Kidney tubule cell (primary cell): ENCODE data around the gene SLC24A3.

Source experiments
- DNase-seq: peaks from one replicate; pipeline ENCODE4 v3.0.0-alpha.2; 2018; ENCODE audit warnings: low spot score

Gene SLC24A3

GRCh38 chr20:19241440-19241839 lies 29.0 kb downstream of the SLC24A3 start:
- no peak for DNase-seq

DNA sequence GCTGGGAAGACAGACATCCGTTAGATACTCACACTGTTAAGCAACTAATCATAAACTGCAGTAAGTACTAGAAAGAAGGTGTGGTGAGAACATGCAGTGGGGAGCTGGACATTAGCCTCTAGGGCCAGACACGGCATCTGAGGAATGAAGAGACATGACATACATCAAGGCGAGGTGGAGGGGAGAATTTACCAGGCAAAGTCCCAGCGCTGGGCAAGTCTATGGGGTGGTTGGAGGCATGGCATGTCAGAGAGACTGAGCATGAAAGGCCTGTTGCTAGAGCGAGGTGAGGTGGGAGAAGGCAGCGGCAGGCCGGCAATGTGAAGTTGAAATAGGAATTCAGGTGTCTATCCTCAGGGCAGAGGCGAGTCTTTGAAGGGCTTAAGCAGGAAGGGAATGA lies 31.8 kb downstream of the SLC24A3 start:
- no peak for DNase-seq

GRCh38 chr20:19249106-19249879 lies 36.9 kb downstream of the SLC24A3 start:
- DNase-seq: peak; percentile 9

GRCh38 chr20:19250346-19250745 lies 37.9 kb downstream of the SLC24A3 start:
- no peak for DNase-seq

DNA sequence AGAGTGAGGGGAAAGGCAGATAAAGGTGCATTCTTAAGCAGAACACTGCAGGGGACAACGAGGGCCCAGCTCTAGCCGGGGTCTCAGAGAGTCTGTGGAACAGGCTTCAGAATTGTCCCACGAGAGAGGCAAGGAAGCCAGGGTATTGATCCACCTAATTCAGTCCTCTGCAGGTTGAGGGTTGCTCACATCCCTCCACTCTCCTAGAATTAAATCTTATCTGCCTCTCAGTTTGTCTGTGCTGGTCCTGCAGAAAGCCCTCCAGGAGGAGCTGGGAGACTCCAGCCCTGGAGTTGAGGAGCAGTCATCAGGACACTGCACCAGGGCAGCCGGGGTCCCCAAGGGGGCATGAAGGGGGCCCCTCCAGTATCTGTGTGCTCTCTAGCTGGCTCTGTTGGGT lies 39.1 kb downstream of the SLC24A3 start:
- no peak for DNase-seq

DNA sequence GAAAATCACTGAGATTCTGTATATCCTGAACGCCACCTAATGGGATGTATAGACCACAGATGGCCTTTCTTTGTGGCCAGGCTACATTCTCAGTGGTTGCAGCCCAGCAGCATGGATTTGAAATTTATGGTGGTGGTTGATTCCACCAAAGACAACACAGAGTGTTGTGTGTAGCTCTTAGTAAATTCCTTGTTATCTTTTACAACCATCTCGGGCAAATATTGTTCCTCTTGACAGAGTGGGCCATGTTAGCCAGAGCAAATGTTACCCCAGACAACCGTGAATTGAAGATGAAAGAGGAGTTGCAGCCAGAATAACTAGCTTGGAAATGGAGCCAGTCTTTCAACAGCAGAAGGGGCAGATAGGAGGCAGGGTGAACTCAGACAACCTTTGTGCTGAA lies 39.5 kb downstream of the SLC24A3 start:
- DNase-seq: no peak

DNA sequence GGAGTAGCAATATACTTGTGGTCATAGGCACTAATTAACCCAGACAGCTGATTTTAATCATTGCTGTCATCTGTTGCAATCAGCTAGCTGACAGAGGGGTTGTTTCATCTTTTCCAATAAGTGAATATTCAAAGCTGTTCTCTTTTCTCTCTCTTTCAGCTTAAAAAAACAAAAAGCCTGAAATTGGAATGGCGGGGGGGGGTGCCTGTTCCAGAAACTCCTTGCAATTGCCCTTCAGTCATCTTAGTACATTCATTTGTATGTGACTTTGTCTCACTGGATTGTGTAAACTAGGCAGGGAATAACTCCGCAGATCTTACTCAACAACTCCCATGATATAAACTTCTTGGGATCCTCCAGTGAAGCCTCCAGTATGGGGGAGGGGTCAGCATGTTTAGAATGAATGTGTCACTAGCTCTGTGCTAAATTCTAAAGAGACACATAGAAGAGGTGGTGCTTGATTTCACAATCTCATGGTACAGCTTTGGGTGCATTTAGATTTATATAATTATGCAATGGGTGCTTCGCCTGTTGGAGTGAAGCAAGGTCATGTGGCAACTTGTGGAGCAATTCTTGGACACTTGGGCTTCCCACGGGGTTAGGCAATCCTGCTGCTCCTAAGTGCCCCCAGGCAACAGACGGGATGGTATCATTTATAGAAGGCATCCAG lies 40.1 kb downstream of the SLC24A3 start:
- no peak for DNase-seq

- DNase-seq: no peak
Measured at GRCh38 chr20:19253316-19253715, 40.9 kb downstream of the SLC24A3 start.

DNA sequence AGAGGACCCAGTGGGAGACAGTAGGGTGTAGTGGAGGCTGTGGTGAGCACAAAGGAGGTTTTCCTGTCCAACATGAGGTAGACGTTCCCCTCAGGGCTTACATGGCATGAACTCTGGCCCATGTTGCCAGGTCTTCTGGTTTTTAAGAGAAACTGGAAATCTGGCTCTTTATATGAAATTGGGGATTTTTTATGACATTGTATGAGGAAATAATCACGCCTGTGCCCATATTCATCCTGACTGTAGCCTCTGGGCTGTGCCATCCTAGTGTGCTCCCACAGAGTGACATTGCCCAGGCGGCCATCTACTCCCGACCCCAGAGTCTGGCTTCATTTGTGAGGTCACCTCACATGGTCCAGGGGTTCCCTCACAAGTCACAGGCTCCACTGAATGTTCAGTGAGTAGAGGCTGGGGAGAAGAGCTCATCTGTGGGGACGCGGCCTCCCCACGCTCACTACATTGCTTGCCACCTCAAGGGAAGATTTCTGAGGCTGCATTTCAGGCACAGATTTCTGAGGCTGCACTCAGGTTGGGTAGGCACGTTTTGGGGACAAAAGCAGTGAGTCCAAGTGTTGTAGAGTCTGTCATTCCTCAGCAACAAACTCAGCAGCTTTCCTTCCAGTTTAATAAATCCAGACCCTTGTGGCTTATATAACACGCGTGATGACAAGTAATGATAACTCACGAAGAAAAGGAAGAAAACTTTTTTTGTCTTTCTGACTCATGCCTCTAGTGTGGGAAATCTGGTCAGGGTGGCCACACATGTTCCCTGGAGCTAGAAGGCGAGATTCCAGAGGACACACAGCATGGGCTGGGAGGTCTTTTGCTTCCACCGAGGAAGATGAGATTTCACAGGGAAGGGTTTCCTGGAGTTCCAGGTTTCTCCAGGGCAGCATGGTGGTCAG lies 41.7 kb downstream of the SLC24A3 start:
- no peak for DNase-seq

DNA sequence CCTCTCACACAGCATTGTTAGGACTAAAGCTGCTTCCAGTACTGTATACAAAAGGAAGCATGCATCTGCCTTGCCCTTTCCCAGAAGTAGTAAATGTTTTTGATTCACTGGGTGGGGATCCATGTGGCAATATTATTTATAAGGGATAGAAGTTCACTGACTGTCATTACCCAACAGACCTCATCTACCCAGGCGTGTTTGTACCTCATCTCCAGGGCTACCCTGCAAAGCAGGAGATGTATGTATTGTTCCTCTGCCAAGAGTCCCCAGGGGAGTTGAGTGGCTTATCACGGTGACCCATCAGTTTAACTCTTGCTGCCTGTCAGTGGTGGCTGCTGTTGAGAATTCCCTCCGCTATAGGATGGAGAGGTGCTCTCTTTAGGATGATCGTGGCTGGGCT lies 42.5 kb downstream of the SLC24A3 start:
- no peak for DNase-seq

DNA sequence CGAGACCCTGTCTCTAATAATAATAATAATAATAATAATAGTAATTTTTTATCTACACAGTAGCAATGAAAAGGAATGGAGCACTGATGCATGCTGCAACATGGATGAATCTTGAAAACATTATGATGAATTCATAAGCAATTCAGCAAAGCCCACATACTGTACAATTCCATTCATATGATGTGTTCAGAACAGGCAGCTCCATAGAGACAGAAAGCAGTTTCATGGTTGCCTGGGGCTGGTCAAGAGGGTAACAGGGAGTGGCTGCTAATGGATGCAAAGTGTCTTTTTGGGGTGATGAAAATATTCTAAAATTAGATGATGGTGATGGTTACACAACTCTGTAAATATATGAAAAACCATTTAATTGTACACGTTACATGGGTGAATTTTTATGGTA lies 43.6 kb downstream of the SLC24A3 start:
- DNase-seq: no peak

GRCh38 chr20:19256906-19257595 lies 44.6 kb downstream of the SLC24A3 start:
- DNase-seq: no peak

DNA sequence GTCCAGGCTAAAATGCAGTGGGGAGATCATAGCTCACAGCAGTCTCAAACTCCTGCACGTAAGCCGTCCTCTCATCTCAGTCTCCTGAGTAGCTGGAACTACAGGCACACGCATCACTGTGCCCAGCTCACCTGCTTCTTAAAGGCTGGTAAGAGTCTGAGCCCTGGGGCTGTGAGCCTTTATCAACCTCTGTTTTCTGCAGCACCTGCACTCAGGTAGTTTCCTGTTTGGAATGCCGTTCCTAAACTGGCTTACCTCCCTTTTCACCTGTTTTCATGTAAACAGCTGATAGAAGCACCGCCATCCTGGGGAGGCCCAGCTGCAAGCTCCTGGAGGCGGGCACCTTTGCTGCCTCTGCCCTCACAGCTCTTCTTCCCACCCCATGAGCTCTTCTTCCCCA lies 45.4 kb downstream of the SLC24A3 start:
- DNase-seq: no peak

- DNase-seq: no peak
Measured at GRCh38 chr20:19259141-19259591, 46.7 kb downstream of the SLC24A3 start.

DNA sequence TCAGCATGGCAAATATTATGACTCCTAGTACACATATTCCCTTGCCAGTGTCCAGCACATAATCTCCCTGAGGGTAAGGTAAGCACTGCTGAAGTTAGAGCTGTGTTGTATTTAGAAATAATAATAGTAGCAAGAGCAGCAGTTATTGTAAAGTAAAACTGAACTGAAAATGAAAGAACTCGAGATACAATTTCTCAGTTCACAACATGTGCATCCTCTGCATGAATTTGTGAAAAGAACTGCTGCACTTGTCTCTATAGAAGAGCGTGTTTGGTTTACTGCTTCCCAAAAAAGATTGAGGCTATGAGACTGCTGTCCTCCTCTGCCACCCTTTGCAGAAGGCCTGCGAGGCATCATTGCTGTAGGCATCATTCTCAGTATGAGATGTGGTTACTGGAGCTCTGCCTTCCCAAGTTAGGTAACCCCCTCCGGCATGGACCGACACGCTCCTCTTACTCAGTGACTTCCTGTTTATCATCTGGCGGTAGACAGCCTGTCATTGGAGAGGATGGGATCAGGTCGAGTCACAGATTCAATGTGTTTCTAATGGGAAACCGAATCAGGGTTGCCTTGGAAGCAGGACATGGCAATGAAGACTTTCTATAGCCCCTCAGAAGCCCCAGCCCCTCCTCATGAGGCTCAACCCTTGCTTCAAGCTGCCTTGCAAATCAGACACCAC lies 48.1 kb downstream of the SLC24A3 start:
- no peak for DNase-seq

- DNase-seq: no peak
Measured at GRCh38 chr20:19264191-19264590, 51.7 kb downstream of the SLC24A3 start.

- no peak for DNase-seq
Measured at GRCh38 chr20:19265646-19266374, 53.4 kb downstream of the SLC24A3 start.

GRCh38 chr20:19268426-19268825 lies 56.0 kb downstream of the SLC24A3 start:
- no peak for DNase-seq

GRCh38 chr20:19269737-19270340 lies 57.4 kb downstream of the SLC24A3 start:
- no peak for DNase-seq
